GM20000 (cell line): ENCODE measurements around the gene STXBP1.
"Not testable (repeated sequence)": the region's sequence is repeated elsewhere in the genome, so short reads cannot be mapped to it uniquely, and the experiment has no call there.

Experiments used
- DNase-seq: peaks from one replicate; pipeline ENCODE4 v3.0.0; 2012; ENCODE audit warnings: low spot score
- CTCF ChIP-seq: IDR thresholded peaks from 2 replicates; pipeline ENCODE4 v1.5.1; 2012; ENCODE audit warnings: mild to moderate bottlenecking, control low read depth; ENCODE audit errors: extremely low read depth, missing control alignments

Gene STXBP1

GRCh38 chr9:127571971-127572370, 40.1 kb upstream of the STXBP1 start:
- TF ChIP-seq CTCF = no peak

GRCh38 chr9:127572961-127573721, 38.9 kb upstream of the STXBP1 start:
- DNase-seq = no peak
- TF ChIP-seq CTCF = no peak

More at GRCh38 chr9:127571971-127572370, 40.1 kb upstream of the STXBP1 start:
- DNase-seq = no peak

- no peak for TF ChIP-seq CTCF
- DNase-seq = no peak
Measured at GRCh38 chr9:127574072-127574993, 37.7 kb upstream of the STXBP1 start.

- TF ChIP-seq CTCF = no peak
- no peak for DNase-seq
Measured at GRCh38 chr9:127575875-127576778, 36.0 kb upstream of the STXBP1 start.

- DNase-seq = not testable (repeated sequence)
Measured at GRCh38 chr9:127577194-127577593, 34.9 kb upstream of the STXBP1 start.

- no peak for DNase-seq
- no peak for TF ChIP-seq CTCF
Measured at GRCh38 chr9:127578627-127578951, 33.5 kb upstream of the STXBP1 start.

GRCh38 chr9:127578952-127579853, 32.9 kb upstream of the STXBP1 start:
- peak; percentile 44 for DNase-seq
- TF ChIP-seq CTCF = no peak
